ENCODE results near the gene CFAP74.

GRCh38 chr1:2050461-2050792 is 46.8 kb upstream of the CFAP74 start:
- TF ChIP-seq CTCF (conservative IDR thresholded peaks at IDR 0.05; ENCODE audit: low read depth, low read length) (no peak), RCOR1 (IDR thresholded peaks at IDR 0.05; ENCODE audit: insufficient replicate concordance, low read length) (no peak), MAFK (IDR thresholded peaks at IDR 0.05; ENCODE audit: low read depth, low read length) (no peak), SMC3 (IDR thresholded peaks at IDR 0.05; ENCODE audit: low read depth, low read length) (no peak), RAD21 (IDR thresholded peaks at IDR 0.05; ENCODE audit: low read length) (no peak), POLR2A (IDR thresholded peaks at IDR 0.05; ENCODE audit: low read depth, low read length) (no peak), FOS (IDR thresholded peaks at IDR 0.05; ENCODE audit: low read depth, low read length) (no peak), CHD1 (IDR thresholded peaks at IDR 0.05; ENCODE audit: low read depth, low read length) (no peak)
- TF ChIP-seq, protein P1, sequence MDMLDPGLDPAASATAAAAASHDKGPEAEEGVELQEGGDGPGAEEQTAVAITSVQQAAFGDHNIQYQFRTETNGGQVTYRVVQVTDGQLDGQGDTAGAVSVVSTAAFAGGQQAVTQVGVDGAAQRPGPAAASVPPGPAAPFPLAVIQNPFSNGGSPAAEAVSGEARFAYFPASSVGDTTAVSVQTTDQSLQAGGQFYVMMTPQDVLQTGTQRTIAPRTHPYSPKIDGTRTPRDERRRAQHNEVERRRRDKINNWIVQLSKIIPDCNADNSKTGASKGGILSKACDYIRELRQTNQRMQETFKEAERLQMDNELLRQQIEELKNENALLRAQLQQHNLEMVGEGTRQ (IDR thresholded peaks at IDR 0.05; ENCODE audit: low read depth, low read length) = no peak
